Colonic mucosa (tissue), 4 donors: ENCODE results near the gene OTUD5. TPM values are rescaled to one million over a fixed set of nuclear protein-coding genes. Genes with fewer than 3 reads are reported as not detected.

Experiments
- DNase-seq: peaks from one replicate; pipeline ENCODE4 v3.0.0-alpha.2; 2020
- H3K27ac ChIP-seq: fragments of 200-600 bp; one replicate; pipeline ENCODE4 v1.8.0; 2021
- H3K27me3 ChIP-seq: fragments of 200-600 bp; one replicate; pipeline ENCODE4 v1.8.0; 2021
- H3K36me3 ChIP-seq: fragments of 200-600 bp; one replicate; pipeline ENCODE4 v1.8.0; 2021
- H3K4me1 ChIP-seq: fragments of 200-600 bp; one replicate; pipeline ENCODE4 v1.8.0; 2021; ENCODE audit warnings: mild to moderate bottlenecking
- H3K4me3 ChIP-seq: fragments of 200-600 bp; one replicate; pipeline ENCODE4 v1.8.0; 2021
- H3K9ac ChIP-seq, 2 donors: one replicate each; pipeline ENCODE4 v1.7.0; 2013; ENCODE audit warnings: control low read depth in 2 of 2, low read depth in 2 of 2, low read length in 2 of 2
- H3K9me3 ChIP-seq: fragments of 200-600 bp; one replicate; pipeline ENCODE4 v1.8.0; 2021
- intact Hi-C: fragments of 100-400 bp; cut with DNase I; formaldehyde crosslinking; loops from one replicate; pipeline ENCODE4 v1.14.1; 2022
- total RNA-seq, 2 donors: library from RNA; stranded (reverse); fragmentation: NEBNext Ultra II Directional in 1 of 2; extraction: Animal tissue kit (Norgen Biotek cat#: 25700) in 1 of 2; gene quantifications; one replicate each; pipeline ENCODE4 v1.2.1, GENCODE V29; 2021
- TF ChIP-seq, protein P1 (sequence below): fragments of 200-600 bp; IDR thresholded peaks from one replicate; pipeline ENCODE4 v1.8.0; 2022; ENCODE audit warnings: antibody characterized with exemption, mild to moderate bottlenecking
- donor health status: healthy.
- donor health status: DM: no; HTN: no; CAD: no.
- donor health status: DM: no; HTN: no; CAD: no.

Gene OTUD5
- total RNA-seq, 2 donors from 2014 or later = 40.2 to 40.9 TPM

DNA sequence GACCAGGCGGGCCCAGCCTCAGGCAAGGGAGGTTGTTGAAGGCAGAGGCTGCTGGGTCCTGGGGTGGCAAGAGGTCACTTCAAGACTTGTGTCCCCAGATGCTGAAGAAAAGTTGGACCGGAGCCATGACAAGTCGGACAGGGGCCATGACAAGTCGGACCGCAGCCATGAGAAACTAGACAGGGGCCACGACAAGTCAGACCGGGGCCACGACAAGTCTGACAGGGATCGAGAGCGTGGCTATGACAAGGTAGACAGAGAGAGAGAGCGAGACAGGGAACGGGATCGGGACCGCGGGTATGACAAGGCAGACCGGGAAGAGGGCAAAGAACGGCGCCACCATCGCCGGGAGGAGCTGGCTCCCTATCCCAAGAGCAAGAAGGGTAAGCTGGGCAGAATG lies 55.3 kb downstream of the OTUD5 start:
- TF ChIP-seq, protein P1, sequence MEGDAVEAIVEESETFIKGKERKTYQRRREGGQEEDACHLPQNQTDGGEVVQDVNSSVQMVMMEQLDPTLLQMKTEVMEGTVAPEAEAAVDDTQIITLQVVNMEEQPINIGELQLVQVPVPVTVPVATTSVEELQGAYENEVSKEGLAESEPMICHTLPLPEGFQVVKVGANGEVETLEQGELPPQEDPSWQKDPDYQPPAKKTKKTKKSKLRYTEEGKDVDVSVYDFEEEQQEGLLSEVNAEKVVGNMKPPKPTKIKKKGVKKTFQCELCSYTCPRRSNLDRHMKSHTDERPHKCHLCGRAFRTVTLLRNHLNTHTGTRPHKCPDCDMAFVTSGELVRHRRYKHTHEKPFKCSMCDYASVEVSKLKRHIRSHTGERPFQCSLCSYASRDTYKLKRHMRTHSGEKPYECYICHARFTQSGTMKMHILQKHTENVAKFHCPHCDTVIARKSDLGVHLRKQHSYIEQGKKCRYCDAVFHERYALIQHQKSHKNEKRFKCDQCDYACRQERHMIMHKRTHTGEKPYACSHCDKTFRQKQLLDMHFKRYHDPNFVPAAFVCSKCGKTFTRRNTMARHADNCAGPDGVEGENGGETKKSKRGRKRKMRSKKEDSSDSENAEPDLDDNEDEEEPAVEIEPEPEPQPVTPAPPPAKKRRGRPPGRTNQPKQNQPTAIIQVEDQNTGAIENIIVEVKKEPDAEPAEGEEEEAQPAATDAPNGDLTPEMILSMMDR = no peak
- intact Hi-C loops = no loop called here
- H3K4me1 ChIP-seq = no peaks in the 10 kb centered on the region
- no peaks in the 10 kb centered on the region for H3K27me3 ChIP-seq
- no peak overlapping the region for H3K27ac ChIP-seq
- H3K4me3 ChIP-seq = no peak overlapping the region
- H3K9ac ChIP-seq = no peak overlapping the region
- no peak for DNase-seq
- H3K36me3 ChIP-seq = no peaks in the 10 kb centered on the region
- no peaks in the 10 kb centered on the region for H3K9me3 ChIP-seq

DNA sequence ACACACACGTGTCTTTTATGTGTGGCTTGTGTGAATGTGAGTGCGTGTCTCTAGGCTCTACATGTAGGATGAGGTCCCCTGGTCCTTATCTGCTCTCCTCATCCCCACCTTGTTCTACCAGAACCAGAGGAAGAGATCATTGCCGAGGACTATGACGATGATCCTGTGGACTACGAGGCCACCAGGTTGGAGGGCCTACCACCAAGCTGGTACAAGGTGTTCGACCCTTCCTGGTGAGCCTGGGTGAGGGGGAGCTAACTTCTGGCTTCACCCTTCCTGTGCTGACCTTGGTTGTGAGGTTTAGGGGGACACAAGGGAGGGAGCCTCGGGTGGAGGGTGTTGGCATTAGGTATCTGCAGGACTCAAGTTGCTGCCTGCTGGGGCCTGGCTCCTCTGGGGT lies 56.3 kb downstream of the OTUD5 start:
- Histone ChIP-seq H3K9me3 (no peaks in the 10 kb centered on the region), H3K4me1 (no peaks in the 10 kb centered on the region), H3K4me3 (no peak overlapping the region), H3K27me3 (no peaks in the 10 kb centered on the region), H3K36me3 (no peaks in the 10 kb centered on the region), H3K27ac (no peak overlapping the region), H3K9ac (no peak overlapping the region)
- TF ChIP-seq, protein P1 = no peak
- intact Hi-C loops = no loop called here
- no peak for DNase-seq

DNA sequence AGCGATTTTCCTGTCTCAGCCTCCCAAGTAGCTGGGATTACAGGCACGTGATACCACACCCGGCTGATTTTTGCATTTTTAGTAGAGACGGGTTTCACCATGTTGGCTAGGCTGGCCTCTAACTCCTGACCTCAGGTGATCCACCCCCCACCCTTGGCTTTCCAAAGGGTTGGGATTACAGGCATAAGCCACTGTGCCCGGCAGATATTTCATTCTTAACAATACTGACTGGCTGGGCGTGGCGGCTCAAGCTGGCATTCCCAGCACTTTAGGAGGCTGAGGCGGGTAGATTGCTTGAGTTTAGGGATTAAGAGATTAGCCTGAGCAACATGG lies 58.4 kb downstream of the OTUD5 start:
- Histone ChIP-seq H3K9me3 (no peaks in the 10 kb centered on the region), H3K9ac (no peak overlapping the region), H3K27me3 (no peaks in the 10 kb centered on the region), H3K4me3 (no peak overlapping the region), H3K36me3 (no peaks in the 10 kb centered on the region), H3K27ac (no peak overlapping the region), H3K4me1 (no peaks in the 10 kb centered on the region)
- no peak for DNase-seq
- intact Hi-C loops = no loop called here
- TF ChIP-seq, protein P1 = no peak

DNA sequence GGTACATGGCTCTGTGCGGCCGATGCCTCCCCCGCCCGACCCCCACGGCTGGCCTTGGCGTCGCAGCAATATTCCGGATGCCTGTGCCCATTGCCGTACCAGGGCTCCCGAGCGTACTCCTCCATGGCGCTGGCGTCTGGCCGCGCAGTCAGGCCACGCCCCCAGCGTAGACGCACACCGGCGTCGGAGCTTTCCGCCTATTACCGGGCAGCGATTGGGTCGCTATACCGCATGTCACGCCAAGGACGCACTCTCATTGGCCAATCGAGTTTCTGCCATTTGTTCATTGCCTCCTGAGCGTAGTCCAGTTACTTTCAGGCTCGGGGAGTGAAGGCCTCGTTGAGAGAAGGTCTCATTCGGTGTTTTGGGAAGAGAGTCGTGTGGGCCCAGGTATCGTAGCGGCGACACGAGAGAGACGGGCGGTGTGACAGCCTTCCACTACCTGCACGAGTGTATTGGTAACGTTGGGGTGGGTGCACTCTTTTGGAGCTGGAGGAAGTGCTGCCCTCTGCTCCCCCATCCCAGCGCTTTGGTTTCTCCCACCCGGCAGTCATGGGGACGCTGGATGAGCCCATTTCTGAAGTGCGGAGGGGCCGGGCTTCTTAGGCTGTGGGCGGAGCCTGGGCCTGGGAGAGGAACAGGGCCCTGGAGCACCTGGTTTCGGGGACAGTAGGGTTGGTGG lies 59.6 kb downstream of the OTUD5 start, which contains the start of the genes PQBP1 and TIMM17B:
Gene PQBP1, plus strand, starts transcription at position 306 of the 682 bp plus-strand sequence. CDS start 580 bp downstream, outside the sequence.
Gene TIMM17B, minus strand, starts transcription at position 144 of the 682 bp plus-strand sequence. Its CDS starts 19 bp downstream, at position 125.
- H3K4me3 ChIP-seq = peak within 1 kb of the TSS; percentile 57
- H3K9ac ChIP-seq = peak within 1 kb of the TSS; percentile 75 to 87
- intact Hi-C loops = no loop called here
- no peaks in the 10 kb centered on the region for H3K4me1 ChIP-seq
- no peaks in the 10 kb centered on the region for H3K36me3 ChIP-seq
- H3K27me3 ChIP-seq = no peaks in the 10 kb centered on the region
- TF ChIP-seq, protein P1 = no peak
- H3K9me3 ChIP-seq = no peaks in the 10 kb centered on the region
- peak; percentile 89 for DNase-seq
- H3K27ac ChIP-seq = peak within 1 kb of the TSS; percentile 92

DNA sequence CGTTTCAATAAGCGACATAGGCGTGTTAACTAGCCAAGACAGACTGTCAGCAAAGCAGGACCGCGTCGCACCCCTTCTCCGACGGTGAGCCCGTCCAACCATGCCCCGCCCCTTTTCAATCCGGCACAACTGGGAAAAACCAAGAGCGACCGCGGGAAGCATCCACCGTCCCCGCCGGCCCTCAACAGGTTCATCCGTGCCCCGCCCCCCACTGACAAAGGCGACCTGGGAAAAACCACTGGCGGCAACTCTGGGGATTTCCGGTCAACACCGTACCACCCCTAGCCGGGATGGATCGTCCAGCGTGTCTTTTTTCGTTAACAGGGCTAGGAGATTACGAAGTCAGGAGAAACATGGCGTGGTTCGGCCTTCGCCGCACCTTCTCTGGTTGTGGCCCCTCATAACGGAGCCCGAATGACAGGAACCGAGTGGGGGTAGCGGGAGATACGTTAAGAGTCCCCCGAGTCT lies 60.2 kb downstream of the OTUD5 start:
- Histone ChIP-seq H3K27me3 (no peaks in the 10 kb centered on the region), H3K4me3 (peak overlapping the region; percentile 57), H3K36me3 (no peaks in the 10 kb centered on the region), H3K9ac (peak overlapping the region; percentile 75 to 87), H3K4me1 (no peaks in the 10 kb centered on the region), H3K9me3 (no peaks in the 10 kb centered on the region), H3K27ac (peak overlapping the region; percentile 92)
- peak; percentile 81 for DNase-seq
- TF ChIP-seq, protein P1 = no peak
- intact Hi-C loops = no loop called here
